ENCODE data around the gene YPEL2. TPM values are rescaled to one million over a fixed set of nuclear protein-coding genes. Genes with fewer than 3 reads are reported as not detected.
A peak's percentile ranks its signal among the peaks of the same experiment; 100 is the strongest.
"Not testable (repeated sequence)": the region's sequence is repeated elsewhere in the genome, so short reads cannot be mapped to it uniquely, and the experiment has no call there.

YPEL2 gene
- total RNA-seq, 1 experiment from 2014 or later: 3.0 TPM

GRCh38 chr17:59392973-59393679, 61.7 kb downstream of the YPEL2 start:
- DNase-seq (ENCODE audit: low read depth): no peak
- in situ Hi-C loops (cut with HindIII; ENCODE audit: low pct_unique_long_range_greater_than_20kb, low sequenced_read_pairs): no loop called here

DNA sequence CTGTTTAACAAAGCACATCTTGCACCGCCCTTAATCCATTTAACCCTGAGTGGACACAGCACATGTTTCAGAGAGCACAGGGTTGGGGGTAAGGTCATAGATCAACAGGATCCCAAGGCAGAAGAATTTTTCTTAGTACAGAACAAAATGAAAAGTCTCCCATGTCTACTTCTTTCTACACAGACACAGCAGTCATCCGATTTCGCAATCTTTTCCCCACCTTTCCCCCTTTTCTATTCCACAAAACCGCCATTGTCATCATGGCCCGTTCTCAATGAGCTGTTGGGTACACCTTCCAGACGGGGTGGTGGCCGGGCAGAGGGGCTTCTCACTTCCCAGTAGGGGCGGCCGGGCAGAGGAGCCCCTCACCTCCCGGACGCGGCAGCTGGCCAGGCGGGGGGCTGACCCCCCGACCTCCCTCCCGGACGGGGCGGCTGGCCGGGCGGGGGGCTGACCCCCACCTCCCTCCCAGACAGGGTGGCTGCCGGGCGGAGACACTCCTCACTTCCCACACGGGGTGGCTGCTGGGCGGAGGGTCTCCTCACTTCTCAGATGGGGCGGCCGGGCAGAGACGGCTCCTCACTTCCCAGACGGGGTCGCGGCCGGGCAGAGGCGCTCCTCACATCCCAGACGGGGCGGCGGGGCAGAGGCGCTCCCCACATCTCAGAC, 62.4 kb downstream of the YPEL2 start:
- in situ Hi-C loops (cut with HindIII; ENCODE audit: low pct_unique_long_range_greater_than_20kb, low sequenced_read_pairs); DNase-seq (ENCODE audit: low read depth): not testable (repeated sequence)

- DNase-seq (ENCODE audit: low read depth): no peak
- in situ Hi-C loops (cut with HindIII; ENCODE audit: low pct_unique_long_range_greater_than_20kb, low sequenced_read_pairs): no loop called here
Measured at GRCh38 chr17:59396134-59396826, 64.8 kb downstream of the YPEL2 start.

DNA sequence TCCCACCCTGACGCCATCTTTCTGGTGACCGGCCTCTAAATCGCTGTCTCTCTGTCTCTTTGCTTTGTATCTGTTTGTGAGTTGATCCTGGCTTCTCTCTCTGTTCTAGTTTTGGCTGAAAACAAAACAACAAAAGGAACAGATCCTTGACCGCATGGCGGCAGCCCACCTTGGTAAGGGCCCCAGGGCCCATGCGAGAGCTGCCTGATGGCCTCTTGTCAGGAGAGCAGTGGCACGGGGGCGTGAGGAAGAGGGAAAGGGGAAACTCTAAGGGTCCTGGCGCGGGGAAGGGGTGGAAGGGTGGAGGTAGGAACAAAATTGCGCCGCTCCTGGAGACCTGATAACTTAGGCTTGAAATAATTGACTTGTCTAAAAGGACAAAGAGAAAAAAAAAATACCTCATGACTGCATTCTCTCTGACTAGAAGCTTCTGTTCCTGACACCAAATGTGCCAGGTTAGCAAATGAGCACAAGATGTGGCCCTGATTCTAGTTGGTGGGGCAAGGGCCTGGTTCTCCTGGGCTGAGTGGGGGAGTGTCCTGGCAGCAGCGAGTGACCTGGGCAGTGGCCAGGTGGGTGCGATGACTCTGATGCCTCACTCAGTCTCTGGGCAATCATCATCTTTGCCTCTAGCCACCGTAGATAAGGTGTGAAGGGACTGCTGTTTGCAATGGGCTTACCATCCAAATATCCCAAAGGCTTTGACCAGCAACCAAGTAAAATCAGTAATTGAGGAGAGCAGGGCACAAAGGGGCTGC, 66.0 kb downstream of the YPEL2 start:
- DNase-seq (ENCODE audit: low read depth): no peak
- in situ Hi-C loops (cut with HindIII; ENCODE audit: low pct_unique_long_range_greater_than_20kb, low sequenced_read_pairs): no loop called here

- no peak for DNase-seq (ENCODE audit: low read depth)
- in situ Hi-C loops (cut with HindIII; ENCODE audit: low pct_unique_long_range_greater_than_20kb, low sequenced_read_pairs): no loop called here
Measured at GRCh38 chr17:59399914-59400313, 68.5 kb downstream of the YPEL2 start.

DNA sequence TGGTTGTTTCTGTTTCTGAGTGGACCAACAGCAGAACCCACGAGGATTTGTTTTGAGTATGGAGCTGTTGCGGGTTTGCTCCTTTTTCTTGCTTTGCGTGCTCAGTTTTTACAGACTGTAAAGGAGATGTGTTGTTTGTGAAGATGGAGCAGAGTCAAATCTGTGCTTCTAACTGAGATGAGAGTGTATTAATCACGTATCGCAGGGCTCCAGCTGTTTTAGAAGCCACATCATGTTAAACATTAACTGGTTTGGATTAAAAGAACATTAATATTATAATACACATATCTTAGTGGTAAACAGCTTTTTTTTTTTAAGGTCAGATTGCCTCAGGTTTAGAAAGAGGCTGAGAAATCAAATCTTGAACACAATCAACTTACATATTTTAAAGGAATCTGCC, 69.4 kb downstream of the YPEL2 start:
- in situ Hi-C loops (cut with HindIII; ENCODE audit: low pct_unique_long_range_greater_than_20kb, low sequenced_read_pairs): no loop called here
- no peak for DNase-seq (ENCODE audit: low read depth)

DNA sequence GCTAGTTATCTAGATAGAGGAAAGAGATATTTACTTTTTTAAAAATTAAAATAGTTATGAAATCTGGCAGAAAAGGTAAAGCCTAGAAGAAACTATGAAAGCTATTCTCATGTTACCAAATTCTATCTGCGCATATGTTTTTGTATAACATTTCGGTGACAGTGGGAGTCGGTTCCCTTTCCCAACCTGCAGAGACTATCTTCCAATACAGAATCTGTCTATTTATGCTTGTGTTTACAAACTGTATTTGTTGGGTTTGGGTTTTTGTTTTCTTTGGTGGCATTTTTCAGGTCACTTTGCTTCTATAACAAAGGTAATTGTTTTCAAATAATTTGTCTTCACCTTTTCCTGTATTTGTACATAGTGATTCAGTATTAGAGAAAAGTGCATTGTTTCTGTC, 69.8 kb downstream of the YPEL2 start:
- in situ Hi-C loops (cut with HindIII; ENCODE audit: low pct_unique_long_range_greater_than_20kb, low sequenced_read_pairs): no loop called here
- DNase-seq (ENCODE audit: low read depth): no peak

DNA sequence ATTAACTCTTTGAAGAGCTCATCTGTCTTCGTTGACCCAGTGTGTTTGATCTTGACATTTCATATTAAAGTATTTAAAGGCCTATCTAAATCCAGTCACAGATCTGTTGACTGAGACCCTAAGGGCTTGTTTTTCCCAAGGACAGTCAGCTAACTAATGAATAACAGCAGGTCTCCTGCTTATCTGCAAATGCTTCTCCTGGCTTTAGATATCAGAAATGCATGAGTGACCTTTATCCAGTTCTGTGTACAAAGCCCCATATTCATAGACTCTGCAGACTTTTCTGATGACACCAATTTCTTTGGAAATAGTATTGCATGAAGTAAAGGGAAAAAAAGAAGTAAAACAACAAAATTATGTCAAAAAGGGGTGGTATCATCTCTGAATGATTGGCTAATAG, 70.3 kb downstream of the YPEL2 start:
- DNase-seq (ENCODE audit: low read depth): no peak
- in situ Hi-C loops (cut with HindIII; ENCODE audit: low pct_unique_long_range_greater_than_20kb, low sequenced_read_pairs): no loop called here

GRCh38 chr17:59402760-59403159, 71.3 kb downstream of the YPEL2 start:
- in situ Hi-C loops (cut with HindIII; ENCODE audit: low pct_unique_long_range_greater_than_20kb, low sequenced_read_pairs): no loop called here
- no peak for DNase-seq (ENCODE audit: low read depth)

DNA sequence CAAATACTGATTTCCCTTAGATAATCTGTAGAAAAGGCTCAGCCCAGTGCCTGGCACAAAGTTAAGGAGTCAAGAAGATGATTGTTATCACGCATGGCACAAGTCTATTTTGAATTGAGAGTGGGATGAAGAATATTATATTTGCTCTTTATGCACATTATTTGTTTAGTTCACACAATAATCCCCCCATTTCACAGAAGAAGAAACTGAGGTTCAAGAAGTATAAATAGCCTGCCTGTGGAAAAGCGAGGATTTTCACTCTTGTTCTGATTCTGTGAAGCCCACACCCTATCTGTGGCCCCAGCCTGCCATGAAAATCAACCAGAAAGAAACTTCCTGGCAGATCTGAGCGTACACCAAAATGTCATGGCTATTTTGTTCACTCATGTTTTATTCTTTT, 73.0 kb downstream of the YPEL2 start:
- no peak for DNase-seq (ENCODE audit: low read depth)
- in situ Hi-C loops (cut with HindIII; ENCODE audit: low pct_unique_long_range_greater_than_20kb, low sequenced_read_pairs): no loop called here

DNA sequence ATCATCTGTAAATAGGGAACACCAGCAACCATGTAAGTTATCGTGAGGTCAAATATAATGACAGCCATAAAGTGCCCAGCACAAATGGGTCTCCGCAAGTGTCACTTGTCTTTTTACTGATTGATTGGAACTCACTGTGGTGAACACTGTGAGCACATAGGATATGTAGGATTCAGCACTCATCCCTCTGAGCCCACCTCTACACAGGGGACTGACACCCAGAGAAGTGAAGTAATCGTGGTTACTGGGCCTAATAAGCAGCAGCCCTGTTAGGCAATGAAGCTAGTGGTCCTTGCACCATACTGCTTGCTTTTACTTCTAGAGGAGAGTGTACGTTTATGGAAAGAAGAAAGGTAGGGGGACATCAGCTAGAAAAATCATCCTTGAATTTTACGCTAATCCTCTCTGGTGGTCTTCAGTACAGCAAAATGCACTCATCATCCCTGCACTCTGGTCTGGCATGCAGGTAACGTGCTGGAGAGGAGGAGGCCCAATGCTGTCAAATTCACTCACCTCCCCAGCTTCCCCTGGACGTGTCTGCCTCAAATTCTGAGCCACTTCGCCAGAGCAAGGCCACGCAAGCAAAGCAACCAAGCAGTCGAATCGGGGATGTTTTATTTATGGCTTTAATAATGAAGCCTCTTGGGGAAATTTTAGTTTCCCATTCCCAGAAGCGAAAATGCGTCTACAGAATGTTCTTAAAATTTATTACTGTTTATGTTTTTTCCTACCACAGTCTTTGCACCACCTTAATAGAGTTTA, 74.7 kb downstream of the YPEL2 start:
- DNase-seq (ENCODE audit: low read depth): no peak
- in situ Hi-C loops (cut with HindIII; ENCODE audit: low pct_unique_long_range_greater_than_20kb, low sequenced_read_pairs): no loop called here

GRCh38 chr17:59406808-59407381, 75.4 kb downstream of the YPEL2 start:
- in situ Hi-C loops (cut with HindIII; ENCODE audit: low pct_unique_long_range_greater_than_20kb, low sequenced_read_pairs): no loop called here
- peak; percentile 99 for DNase-seq (ENCODE audit: low read depth)

DNA sequence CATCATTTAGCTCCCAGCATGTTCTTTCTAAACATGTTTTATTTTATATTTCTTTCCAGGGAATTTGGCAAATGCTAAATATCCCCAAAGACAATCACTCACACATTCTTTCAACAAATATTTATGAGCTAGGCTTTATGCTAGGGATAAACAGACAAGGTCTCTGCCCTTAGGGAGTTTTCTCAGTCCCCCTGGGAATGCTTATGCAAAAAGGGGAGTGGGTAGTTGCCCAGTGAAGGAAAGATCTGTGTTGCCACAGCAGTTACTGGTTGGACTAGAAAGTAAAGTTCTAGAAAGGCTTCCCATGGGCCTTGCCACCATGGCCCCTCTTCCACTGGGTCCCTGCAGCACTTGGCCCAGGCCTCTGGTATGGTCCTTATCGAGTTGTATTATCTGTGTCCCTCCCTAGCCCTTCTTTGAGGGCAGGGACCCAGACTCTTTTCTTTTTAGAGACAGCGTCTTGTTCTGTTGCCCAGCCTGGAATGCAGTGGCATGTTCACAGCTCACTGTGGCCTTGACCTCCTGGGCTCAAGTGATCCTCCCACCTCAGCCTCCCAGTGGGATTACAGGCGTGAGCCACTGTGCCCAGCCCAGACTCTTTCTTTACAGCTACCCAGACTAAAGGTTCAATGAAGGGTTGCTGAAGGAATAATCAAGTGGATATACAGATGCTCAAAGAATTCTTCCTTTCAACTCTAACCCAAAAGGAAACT, 78.0 kb downstream of the YPEL2 start:
- DNase-seq (ENCODE audit: low read depth): no peak
- in situ Hi-C loops (cut with HindIII; ENCODE audit: low pct_unique_long_range_greater_than_20kb, low sequenced_read_pairs): no loop called here

DNA sequence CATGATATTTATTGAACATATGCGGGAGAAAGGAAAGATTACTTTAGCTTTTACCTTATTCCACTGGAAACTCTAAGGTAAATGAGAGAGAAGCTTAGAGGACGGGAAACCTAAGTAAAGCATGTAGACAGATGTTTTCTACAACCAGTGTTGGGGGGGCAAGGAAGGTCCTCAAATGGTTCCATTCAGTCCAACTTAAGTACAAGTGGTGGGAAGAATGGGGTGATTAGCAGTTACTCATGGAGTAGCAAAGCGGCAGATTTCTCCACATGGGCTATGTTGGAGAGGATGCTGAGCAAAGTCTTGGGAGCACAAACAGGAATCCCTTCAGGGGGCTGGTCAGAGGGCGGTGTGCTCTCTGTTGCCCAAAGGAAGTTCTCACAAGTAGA, 78.6 kb downstream of the YPEL2 start:
- no peak for DNase-seq (ENCODE audit: low read depth)
- in situ Hi-C loops (cut with HindIII; ENCODE audit: low pct_unique_long_range_greater_than_20kb, low sequenced_read_pairs): no loop called here

GRCh38 chr17:59412431-59412830, 81.0 kb downstream of the YPEL2 start:
- DNase-seq (ENCODE audit: low read depth); in situ Hi-C loops (cut with HindIII; ENCODE audit: low pct_unique_long_range_greater_than_20kb, low sequenced_read_pairs): not testable (repeated sequence)

GRCh38 chr17:59413014-59413766, 81.7 kb downstream of the YPEL2 start:
- in situ Hi-C loops (cut with HindIII; ENCODE audit: low pct_unique_long_range_greater_than_20kb, low sequenced_read_pairs): no loop called here
- DNase-seq (ENCODE audit: low read depth): no peak

DNA sequence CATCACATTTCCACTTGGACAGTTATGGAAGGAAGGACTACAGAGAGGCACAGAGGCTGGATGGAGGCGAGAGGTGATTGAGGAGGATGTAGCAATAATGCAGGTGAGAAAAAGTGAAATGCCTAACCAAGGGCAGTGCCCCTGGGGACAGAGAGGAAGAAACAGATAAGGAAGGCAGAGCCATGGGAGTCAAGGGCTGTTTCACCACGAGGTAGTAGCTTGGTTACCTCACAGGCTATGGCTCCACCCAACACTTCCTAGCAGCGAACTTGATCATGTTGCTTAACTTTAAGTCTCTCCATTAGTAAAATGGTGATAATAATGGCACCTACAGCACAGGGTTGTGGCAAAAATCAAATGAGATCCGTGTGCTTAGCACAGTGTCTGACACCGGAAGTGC, 83.9 kb downstream of the YPEL2 start:
- no peak for DNase-seq (ENCODE audit: low read depth)
- in situ Hi-C loops (cut with HindIII; ENCODE audit: low pct_unique_long_range_greater_than_20kb, low sequenced_read_pairs): no loop called here

Data from Caki2 (cell line).